ENCODE results near the gene C2CD4D.

GRCh38 chr1:151834239-151834638 is 5.4 kb downstream of the C2CD4D start:
- TF ChIP-seq RAD21 (IDR thresholded peaks at IDR 0.05; ENCODE audit: low read depth) = no peak
- TF ChIP-seq, protein P1, sequence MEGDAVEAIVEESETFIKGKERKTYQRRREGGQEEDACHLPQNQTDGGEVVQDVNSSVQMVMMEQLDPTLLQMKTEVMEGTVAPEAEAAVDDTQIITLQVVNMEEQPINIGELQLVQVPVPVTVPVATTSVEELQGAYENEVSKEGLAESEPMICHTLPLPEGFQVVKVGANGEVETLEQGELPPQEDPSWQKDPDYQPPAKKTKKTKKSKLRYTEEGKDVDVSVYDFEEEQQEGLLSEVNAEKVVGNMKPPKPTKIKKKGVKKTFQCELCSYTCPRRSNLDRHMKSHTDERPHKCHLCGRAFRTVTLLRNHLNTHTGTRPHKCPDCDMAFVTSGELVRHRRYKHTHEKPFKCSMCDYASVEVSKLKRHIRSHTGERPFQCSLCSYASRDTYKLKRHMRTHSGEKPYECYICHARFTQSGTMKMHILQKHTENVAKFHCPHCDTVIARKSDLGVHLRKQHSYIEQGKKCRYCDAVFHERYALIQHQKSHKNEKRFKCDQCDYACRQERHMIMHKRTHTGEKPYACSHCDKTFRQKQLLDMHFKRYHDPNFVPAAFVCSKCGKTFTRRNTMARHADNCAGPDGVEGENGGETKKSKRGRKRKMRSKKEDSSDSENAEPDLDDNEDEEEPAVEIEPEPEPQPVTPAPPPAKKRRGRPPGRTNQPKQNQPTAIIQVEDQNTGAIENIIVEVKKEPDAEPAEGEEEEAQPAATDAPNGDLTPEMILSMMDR (IDR thresholded peaks at IDR 0.05 in 2 of 3, conservative IDR thresholded peaks at IDR 0.05 in 1 of 3; ENCODE audit: borderline replicate concordance in 1 of 3, insufficient read depth in 1 of 3, low read depth in 2 of 3, low read length in 2 of 3) = no peak
- no peak for TF ChIP-seq EZH2 (IDR thresholded peaks at IDR 0.05)
- TF ChIP-seq ZFX (IDR thresholded peaks at IDR 0.05) = no peak
- TF ChIP-seq POLR2A (IDR thresholded peaks at IDR 0.05; ENCODE audit: borderline replicate concordance, extremely low read depth, insufficient read depth, insufficient read length) = no peak
- TF ChIP-seq, protein P2, sequence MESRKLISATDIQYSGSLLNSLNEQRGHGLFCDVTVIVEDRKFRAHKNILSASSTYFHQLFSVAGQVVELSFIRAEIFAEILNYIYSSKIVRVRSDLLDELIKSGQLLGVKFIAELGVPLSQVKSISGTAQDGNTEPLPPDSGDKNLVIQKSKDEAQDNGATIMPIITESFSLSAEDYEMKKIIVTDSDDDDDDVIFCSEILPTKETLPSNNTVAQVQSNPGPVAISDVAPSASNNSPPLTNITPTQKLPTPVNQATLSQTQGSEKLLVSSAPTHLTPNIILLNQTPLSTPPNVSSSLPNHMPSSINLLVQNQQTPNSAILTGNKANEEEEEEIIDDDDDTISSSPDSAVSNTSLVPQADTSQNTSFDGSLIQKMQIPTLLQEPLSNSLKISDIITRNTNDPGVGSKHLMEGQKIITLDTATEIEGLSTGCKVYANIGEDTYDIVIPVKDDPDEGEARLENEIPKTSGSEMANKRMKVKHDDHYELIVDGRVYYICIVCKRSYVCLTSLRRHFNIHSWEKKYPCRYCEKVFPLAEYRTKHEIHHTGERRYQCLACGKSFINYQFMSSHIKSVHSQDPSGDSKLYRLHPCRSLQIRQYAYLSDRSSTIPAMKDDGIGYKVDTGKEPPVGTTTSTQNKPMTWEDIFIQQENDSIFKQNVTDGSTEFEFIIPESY (IDR thresholded peaks at IDR 0.05; ENCODE audit: extremely low read depth, insufficient replicate concordance, low read length) = no peak
- TF ChIP-seq YY1 (IDR thresholded peaks at IDR 0.05; ENCODE audit: extremely low read depth, insufficient replicate concordance, low read depth, low read length) = no peak
- TF ChIP-seq, protein P3, sequence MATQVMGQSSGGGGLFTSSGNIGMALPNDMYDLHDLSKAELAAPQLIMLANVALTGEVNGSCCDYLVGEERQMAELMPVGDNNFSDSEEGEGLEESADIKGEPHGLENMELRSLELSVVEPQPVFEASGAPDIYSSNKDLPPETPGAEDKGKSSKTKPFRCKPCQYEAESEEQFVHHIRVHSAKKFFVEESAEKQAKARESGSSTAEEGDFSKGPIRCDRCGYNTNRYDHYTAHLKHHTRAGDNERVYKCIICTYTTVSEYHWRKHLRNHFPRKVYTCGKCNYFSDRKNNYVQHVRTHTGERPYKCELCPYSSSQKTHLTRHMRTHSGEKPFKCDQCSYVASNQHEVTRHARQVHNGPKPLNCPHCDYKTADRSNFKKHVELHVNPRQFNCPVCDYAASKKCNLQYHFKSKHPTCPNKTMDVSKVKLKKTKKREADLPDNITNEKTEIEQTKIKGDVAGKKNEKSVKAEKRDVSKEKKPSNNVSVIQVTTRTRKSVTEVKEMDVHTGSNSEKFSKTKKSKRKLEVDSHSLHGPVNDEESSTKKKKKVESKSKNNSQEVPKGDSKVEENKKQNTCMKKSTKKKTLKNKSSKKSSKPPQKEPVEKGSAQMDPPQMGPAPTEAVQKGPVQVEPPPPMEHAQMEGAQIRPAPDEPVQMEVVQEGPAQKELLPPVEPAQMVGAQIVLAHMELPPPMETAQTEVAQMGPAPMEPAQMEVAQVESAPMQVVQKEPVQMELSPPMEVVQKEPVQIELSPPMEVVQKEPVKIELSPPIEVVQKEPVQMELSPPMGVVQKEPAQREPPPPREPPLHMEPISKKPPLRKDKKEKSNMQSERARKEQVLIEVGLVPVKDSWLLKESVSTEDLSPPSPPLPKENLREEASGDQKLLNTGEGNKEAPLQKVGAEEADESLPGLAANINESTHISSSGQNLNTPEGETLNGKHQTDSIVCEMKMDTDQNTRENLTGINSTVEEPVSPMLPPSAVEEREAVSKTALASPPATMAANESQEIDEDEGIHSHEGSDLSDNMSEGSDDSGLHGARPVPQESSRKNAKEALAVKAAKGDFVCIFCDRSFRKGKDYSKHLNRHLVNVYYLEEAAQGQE (IDR thresholded peaks at IDR 0.05; ENCODE audit: low read depth) = no peak
